ENCODE measurements around the gene BFAR.

DNA sequence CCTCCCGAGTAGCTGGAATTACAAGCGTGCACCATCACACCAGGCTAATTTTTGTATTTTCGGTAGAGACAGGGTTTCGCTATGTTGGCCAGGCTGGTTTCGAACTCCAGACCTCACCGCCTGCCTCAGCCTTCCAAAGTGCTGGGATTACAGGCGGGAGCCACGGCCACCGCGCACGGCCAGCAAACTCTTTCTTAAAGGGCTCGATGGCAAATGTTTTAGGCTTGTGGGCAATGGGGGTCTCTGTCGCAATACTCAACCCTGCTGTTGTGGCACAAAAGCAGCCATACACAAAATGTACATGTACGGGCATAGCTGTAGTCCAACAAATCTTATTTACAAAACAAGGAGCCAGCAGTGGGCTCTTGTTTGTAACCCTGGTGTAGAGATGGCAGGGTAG is 21.1 kb upstream of the BFAR start:
- TF ChIP-seq, protein P1, sequence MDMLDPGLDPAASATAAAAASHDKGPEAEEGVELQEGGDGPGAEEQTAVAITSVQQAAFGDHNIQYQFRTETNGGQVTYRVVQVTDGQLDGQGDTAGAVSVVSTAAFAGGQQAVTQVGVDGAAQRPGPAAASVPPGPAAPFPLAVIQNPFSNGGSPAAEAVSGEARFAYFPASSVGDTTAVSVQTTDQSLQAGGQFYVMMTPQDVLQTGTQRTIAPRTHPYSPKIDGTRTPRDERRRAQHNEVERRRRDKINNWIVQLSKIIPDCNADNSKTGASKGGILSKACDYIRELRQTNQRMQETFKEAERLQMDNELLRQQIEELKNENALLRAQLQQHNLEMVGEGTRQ (IDR thresholded peaks at IDR 0.05; ENCODE audit: borderline replicate concordance, low read depth, low read length) = no peak
- TF ChIP-seq, protein P2, sequence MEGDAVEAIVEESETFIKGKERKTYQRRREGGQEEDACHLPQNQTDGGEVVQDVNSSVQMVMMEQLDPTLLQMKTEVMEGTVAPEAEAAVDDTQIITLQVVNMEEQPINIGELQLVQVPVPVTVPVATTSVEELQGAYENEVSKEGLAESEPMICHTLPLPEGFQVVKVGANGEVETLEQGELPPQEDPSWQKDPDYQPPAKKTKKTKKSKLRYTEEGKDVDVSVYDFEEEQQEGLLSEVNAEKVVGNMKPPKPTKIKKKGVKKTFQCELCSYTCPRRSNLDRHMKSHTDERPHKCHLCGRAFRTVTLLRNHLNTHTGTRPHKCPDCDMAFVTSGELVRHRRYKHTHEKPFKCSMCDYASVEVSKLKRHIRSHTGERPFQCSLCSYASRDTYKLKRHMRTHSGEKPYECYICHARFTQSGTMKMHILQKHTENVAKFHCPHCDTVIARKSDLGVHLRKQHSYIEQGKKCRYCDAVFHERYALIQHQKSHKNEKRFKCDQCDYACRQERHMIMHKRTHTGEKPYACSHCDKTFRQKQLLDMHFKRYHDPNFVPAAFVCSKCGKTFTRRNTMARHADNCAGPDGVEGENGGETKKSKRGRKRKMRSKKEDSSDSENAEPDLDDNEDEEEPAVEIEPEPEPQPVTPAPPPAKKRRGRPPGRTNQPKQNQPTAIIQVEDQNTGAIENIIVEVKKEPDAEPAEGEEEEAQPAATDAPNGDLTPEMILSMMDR (IDR thresholded peaks at IDR 0.05 in 2 of 3, conservative IDR thresholded peaks at IDR 0.05 in 1 of 3; ENCODE audit: control insufficient read depth in 2 of 3, extremely low read depth in 1 of 3, insufficient read depth in 1 of 3, low read depth in 3 of 3, low read length in 3 of 3) = no peak

All from GM12878 (cell line).